Bone marrow (tissue), 2 donors: Measurements from ENCODE around the gene COPG2.

Source experiments
- DNase-seq, 2 donors: peaks; one replicate each; lab custom pipeline; 2025; lab: John Stamatoyannopoulos, UW

Gene COPG2

GRCh38 chr7:130471974-130472373 lies 196.6 kb downstream of the COPG2 start:
- no peak for DNase-seq

- no peak for DNase-seq
Measured at GRCh38 chr7:130468612-130469011, 199.9 kb downstream of the COPG2 start.

GRCh38 chr7:130463553-130464434 lies 204.8 kb downstream of the COPG2 start:
- DNase-seq = peak in 1 of 2 donors; percentile 34

- no peak for DNase-seq
Measured at GRCh38 chr7:130461272-130461671, 207.3 kb downstream of the COPG2 start.

- peak in 1 of 2 donors; percentile 72 for DNase-seq
Measured at GRCh38 chr7:130458257-130458656, 210.3 kb downstream of the COPG2 start.
